ENCODE data around the gene KSR2. TPM values are rescaled to one million over a fixed set of nuclear protein-coding genes. Genes with fewer than 3 reads are reported as not detected.

KSR2 gene
- total and polyA plus RNA-seq, 7 donors: under 0.01 to 1.1 (median 0.41) TPM

DNA sequence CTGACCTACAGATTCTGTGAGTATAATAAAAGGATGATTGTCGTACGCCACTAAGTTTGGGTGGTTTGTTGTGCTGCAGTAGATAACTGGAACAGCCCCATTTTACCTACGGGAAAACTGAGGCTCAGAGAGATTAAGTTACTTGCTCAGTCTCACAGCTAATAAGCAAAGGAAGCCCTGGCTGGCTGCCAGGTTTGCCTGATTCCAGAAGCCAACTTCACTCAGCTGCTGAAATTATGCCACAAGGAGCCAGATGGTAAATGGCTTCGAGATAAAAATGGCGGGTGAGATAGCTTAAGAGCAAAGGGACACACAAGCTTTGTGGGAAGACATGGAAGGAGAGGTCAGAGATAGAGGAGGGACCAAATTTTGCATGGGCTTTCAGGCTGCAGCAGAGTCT lies 415.8 kb downstream of the KSR2 start:
- intact Hi-C loops (cut with DNase I): no loop called here
- no peak for DNase-seq
- Histone ChIP-seq H3K4me1 (no peaks in the 10 kb centered on the region), H3K36me3 (no peaks in the 10 kb centered on the region), H3K27me3 (no peaks in the 10 kb centered on the region), H3K4me3 (no peak overlapping the region), H3K9me3 (no peaks in the 10 kb centered on the region), H3K27ac (no peak overlapping the region)
- 93 to 95% methylated on average over 5 of the region's 5 CpGs for WGBS, 2 donors
- TF ChIP-seq, protein P1, sequence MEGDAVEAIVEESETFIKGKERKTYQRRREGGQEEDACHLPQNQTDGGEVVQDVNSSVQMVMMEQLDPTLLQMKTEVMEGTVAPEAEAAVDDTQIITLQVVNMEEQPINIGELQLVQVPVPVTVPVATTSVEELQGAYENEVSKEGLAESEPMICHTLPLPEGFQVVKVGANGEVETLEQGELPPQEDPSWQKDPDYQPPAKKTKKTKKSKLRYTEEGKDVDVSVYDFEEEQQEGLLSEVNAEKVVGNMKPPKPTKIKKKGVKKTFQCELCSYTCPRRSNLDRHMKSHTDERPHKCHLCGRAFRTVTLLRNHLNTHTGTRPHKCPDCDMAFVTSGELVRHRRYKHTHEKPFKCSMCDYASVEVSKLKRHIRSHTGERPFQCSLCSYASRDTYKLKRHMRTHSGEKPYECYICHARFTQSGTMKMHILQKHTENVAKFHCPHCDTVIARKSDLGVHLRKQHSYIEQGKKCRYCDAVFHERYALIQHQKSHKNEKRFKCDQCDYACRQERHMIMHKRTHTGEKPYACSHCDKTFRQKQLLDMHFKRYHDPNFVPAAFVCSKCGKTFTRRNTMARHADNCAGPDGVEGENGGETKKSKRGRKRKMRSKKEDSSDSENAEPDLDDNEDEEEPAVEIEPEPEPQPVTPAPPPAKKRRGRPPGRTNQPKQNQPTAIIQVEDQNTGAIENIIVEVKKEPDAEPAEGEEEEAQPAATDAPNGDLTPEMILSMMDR (IDR thresholded peaks at IDR 0.05): no peak
- TF ChIP-seq EP300 (IDR thresholded peaks at IDR 0.05): no peak

DNA sequence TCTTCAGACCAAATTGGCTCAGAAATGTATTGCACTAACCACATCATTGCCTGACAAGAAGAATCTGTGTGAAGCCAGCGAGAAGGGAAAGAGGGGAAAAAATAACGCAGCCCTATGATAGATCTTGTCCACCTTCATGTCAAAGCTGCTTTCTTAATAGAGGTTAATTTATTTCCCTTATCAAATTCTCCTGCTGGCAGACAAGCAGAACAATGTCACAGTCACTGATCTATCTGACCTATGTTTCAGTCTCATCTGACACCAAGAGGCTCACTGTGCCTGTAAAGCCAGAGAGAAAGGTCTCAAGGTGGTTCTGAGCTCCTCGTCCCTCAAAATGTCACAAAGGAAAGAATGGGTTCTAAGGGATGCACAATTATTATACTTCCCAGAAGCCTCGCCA lies 417.1 kb downstream of the KSR2 start:
- Histone ChIP-seq H3K9me3 (no peaks in the 10 kb centered on the region), H3K27ac (no peak overlapping the region), H3K36me3 (no peaks in the 10 kb centered on the region), H3K27me3 (no peaks in the 10 kb centered on the region), H3K4me3 (no peak overlapping the region), H3K4me1 (no peaks in the 10 kb centered on the region)
- intact Hi-C loops (cut with DNase I): no loop called here
- DNase-seq: no peak
- 70 to 71% methylated on average over 4 of the region's 4 CpGs for WGBS, 2 donors
- TF ChIP-seq POLR2AphosphoS5 (IDR thresholded peaks at IDR 0.05): no peak
- TF ChIP-seq EP300 (IDR thresholded peaks at IDR 0.05): no peak
- TF ChIP-seq, protein P1 (IDR thresholded peaks at IDR 0.05): no peak
- no peak for TF ChIP-seq POLR2A (IDR thresholded peaks at IDR 0.05)

DNA sequence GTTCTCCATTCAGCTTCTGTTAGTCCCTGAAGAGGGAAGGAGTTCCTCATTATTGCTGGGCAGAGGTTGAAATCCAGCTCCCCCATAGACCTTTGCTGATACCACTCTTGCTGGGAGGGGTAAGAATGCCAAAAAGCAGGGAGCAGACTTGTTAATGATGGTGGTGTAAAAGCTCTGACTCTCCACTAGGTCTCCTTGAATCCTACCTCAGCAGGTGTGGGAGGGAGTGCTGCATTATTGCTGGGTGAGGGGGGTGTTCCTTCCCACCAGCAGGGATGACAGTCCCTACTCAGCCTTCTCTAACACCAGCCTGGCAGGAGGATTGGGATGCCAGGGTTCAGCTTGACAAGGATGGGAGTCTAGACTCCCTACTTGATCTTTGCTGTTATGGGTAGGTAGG lies 421.6 kb downstream of the KSR2 start:
- no peak overlapping the region for H3K4me3 ChIP-seq
- no peak overlapping the region for H3K27ac ChIP-seq
- H3K27me3 ChIP-seq: no peaks in the 10 kb centered on the region
- peaks cover 0 to 3% (median 0%) of the 10 kb centered on the region in 4 donors for H3K9me3 ChIP-seq
- no peaks in the 10 kb centered on the region for H3K36me3 ChIP-seq
- intact Hi-C loops (cut with DNase I): no loop called here
- TF ChIP-seq EP300 (IDR thresholded peaks at IDR 0.05): no peak
- no peak for TF ChIP-seq POLR2A (IDR thresholded peaks at IDR 0.05)
- no peak for TF ChIP-seq POLR2AphosphoS5 (IDR thresholded peaks at IDR 0.05)
- TF ChIP-seq, protein P1 (IDR thresholded peaks at IDR 0.05): no peak
- no peak for DNase-seq
- no peaks in the 10 kb centered on the region for H3K4me1 ChIP-seq

DNA sequence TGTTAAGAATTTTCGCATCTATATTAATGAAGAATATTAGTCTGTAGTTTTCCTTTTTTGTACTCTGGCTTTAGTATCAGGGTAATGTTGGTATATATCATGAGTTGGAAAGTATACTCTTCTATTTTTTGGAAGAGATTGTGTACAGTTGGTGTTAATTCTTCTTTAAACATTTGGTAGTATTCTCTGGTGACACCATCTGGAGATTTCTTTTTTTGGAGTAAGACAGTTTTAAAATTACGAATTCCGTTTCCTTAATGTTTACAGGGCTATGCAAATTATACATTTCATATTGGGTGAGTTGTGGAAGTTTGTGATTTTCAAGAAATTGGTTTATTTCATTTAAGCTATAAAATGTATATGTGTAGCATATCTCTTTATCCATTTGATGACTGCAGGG lies 423.6 kb downstream of the KSR2 start:
- no peak for DNase-seq
- intact Hi-C loops (cut with DNase I): no loop called here
- Histone ChIP-seq H3K27me3 (no peaks in the 10 kb centered on the region), H3K9me3 (peaks cover 0 to 3% (median 0%) of the 10 kb centered on the region in 4 donors), H3K4me3 (no peak overlapping the region), H3K4me1 (no peaks in the 10 kb centered on the region), H3K36me3 (no peaks in the 10 kb centered on the region), H3K27ac (no peak overlapping the region)
- TF ChIP-seq, protein P1 (IDR thresholded peaks at IDR 0.05): no peak
- TF ChIP-seq POLR2A (IDR thresholded peaks at IDR 0.05): no peak
- no peak for TF ChIP-seq POLR2AphosphoS5 (IDR thresholded peaks at IDR 0.05)
- TF ChIP-seq EP300 (IDR thresholded peaks at IDR 0.05): no peak
- 86 to 93% methylated on average over 3 of the region's 3 CpGs for WGBS, 2 donors

DNA sequence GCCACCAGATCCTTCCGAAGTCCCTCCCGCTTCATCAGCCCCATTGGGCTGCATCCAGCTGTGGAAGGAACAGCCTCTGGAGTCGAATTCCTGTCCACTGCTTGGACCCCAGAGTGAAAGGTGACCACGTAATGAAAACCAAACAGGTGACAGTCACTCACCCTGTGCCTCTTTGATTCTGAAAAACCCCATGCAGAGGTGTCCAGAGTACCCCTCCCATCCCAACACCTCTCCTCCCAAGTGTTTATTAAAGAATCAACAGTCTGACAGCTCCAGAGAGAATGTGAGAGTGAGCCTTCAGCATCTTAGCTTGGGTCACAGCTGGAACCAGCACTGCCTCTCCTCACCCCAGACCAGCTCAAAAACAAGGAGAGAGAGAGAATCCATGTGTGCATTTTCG lies 428.8 kb downstream of the KSR2 start:
- DNase-seq: no peak
- H3K9me3 ChIP-seq: peaks cover 0 to 3% (median 0%) of the 10 kb centered on the region in 4 donors
- intact Hi-C loops (cut with DNase I): no loop called here
- H3K4me1 ChIP-seq: no peaks in the 10 kb centered on the region
- TF ChIP-seq EP300 (IDR thresholded peaks at IDR 0.05) (no peak), POLR2A (IDR thresholded peaks at IDR 0.05) (no peak), POLR2AphosphoS5 (IDR thresholded peaks at IDR 0.05) (no peak)
- TF ChIP-seq, protein P1 (IDR thresholded peaks at IDR 0.05): no peak
- H3K27ac ChIP-seq: no peak overlapping the region
- H3K36me3 ChIP-seq: no peaks in the 10 kb centered on the region
- 69 to 83% methylated on average over 5 of the region's 5 CpGs for WGBS, 2 donors
- no peak overlapping the region for H3K4me3 ChIP-seq
- no peaks in the 10 kb centered on the region for H3K27me3 ChIP-seq
